Activated CD8-positive, alpha-beta T cell treated with anti-CD3 and anti-CD28 coated beads, Interleukin-2, amount 10 ng/mL, durations not matched to agents 7 days and 5 days (primary cell): ENCODE measurements around the gene PWWP2A. TPM values are rescaled to one million over a fixed set of nuclear protein-coding genes. Genes with fewer than 3 reads are reported as not detected.
A peak's percentile ranks its signal among the peaks of the same experiment; 100 is the strongest.
"Not testable (repeated sequence)": the region's sequence is repeated elsewhere in the genome, so short reads cannot be mapped to it uniquely, and the experiment has no call there.

Source experiments
- ATAC-seq: fragments of 150-1000 bp; cut with Tn5 transposase; one replicate; pipeline ENCODE4 v1.10.0; 2021; ENCODE audit warnings: moderate library complexity
- CTCF ChIA-PET: fragments of 350-600 bp; sonication (Branson Sonifier 250); formaldehyde crosslinking; loops from one replicate; lab custom pipeline; 2021; ENCODE audit warnings: antibody characterized with exemption; lab: Charles Lee
- POLR2A ChIA-PET: fragments of 350-600 bp; sonication (Branson Sonifier 250); formaldehyde crosslinking; loops from one replicate; lab custom pipeline; 2021; ENCODE audit warnings: antibody characterized with exemption; lab: Charles Lee
- DNase-seq: peaks from one replicate; pipeline ENCODE4 v3.0.0-alpha.2; 2020
- H3K27ac Mint-ChIP-seq: one replicate; pipeline ENCODE4 v1.8.0; 2021; ENCODE audit warnings: mild to moderate bottlenecking, mixed read lengths
- H3K27me3 Mint-ChIP-seq: one replicate; pipeline ENCODE4 v1.8.0; 2021; ENCODE audit warnings: low read depth, mixed read lengths
- H3K36me3 Mint-ChIP-seq: one replicate; pipeline ENCODE4 v1.8.0; 2021; ENCODE audit warnings: low read depth, mixed read lengths
- H3K4me1 Mint-ChIP-seq: one replicate; pipeline ENCODE4 v1.8.0; 2021; ENCODE audit warnings: low read depth, mixed read lengths
- H3K4me3 Mint-ChIP-seq: one replicate; pipeline ENCODE4 v1.8.0; 2021; ENCODE audit warnings: mild to moderate bottlenecking, mixed read lengths
- H3K9me3 Mint-ChIP-seq: one replicate; pipeline ENCODE4 v1.8.0; 2022; ENCODE audit warnings: mixed read lengths; ENCODE audit not compliant: insufficient read depth
- total RNA-seq, 2 experiments: library from RNA; stranded (reverse); gene quantifications; one replicate each; pipeline ENCODE4 v1.2.3, GENCODE V29; 2021

Gene PWWP2A, protein sequence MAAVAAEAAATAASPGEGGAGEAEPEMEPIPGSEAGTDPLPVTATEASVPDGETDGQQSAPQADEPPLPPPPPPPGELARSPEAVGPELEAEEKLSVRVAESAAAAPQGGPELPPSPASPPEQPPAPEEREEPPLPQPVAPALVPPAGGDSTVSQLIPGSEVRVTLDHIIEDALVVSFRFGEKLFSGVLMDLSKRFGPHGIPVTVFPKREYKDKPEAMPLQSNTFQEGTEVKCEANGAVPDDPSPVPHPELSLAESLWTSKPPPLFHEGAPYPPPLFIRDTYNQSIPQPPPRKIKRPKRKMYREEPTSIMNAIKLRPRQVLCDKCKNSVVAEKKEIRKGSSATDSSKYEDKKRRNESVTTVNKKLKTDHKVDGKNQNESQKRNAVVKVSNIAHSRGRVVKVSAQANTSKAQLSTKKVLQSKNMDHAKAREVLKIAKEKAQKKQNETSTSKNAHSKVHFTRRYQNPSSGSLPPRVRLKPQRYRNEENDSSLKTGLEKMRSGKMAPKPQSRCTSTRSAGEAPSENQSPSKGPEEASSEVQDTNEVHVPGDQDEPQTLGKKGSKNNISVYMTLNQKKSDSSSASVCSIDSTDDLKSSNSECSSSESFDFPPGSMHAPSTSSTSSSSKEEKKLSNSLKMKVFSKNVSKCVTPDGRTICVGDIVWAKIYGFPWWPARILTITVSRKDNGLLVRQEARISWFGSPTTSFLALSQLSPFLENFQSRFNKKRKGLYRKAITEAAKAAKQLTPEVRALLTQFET
- 10 to 100 TPM; 19.5 to 24.9 TPM for total RNA-seq

DNA sequence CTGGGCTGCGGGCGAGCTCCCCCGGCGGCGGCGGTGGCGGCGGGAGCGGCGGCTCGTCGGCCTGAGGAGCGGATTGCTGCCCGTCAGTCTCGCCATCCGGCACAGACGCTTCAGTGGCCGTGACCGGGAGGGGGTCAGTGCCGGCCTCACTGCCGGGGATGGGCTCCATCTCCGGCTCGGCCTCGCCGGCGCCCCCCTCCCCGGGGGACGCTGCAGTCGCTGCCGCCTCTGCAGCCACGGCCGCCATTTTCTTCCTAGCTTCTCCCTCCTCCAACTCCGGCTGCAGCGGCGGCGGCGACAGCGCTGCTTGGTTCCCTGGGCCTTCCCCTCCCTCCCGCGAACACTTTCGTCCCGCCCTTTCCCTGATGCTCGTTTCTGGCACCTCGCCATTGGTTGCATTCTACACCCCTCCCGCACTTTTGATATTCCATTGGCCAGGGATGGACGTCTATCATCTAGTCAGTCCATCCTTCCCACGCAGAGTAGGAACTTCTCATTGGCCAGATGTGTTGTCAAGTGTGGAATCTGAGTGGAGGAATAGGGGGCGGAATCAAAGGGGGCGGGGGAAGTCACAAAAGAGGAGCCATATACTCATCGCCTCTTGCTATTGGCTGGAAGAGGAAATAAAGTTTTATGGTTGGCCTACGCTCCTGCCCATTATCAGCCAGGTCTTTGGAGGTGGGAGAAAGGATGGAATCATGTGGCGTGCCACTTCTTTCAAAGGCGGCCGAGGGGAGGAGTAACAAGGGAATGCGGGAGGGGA, at the start of gene PWWP2A:
TSS of gene PWWP2A (minus strand) at position 309 of the 763 bp plus-strand sequence. CDS start at position 247, 62 bp downstream.
- Mint-ChIP-seq H3K36me3 (peaks cover 19% of the 10 kb centered on the region), H3K27ac (peak within 1 kb of the TSS; percentile 94), H3K4me3 (peak within 1 kb of the TSS; percentile 88), H3K27me3 (peaks cover 8% of the 10 kb centered on the region), H3K9me3 (no peaks in the 10 kb centered on the region), H3K4me1 (peaks cover 17% of the 10 kb centered on the region)
- DNase-seq (peak; percentile 99), ATAC-seq (peak; percentile 98)
- ChIA-PET CTCF (interaction anchor here (1.6 kb wide), 1 partner anchor 97 kb away, joined by 9 read pairs; no protein-coding TSS in a partner anchor), POLR2A (interaction anchor here (0.6 to 1.6 kb wide), 3 partner anchors 28 to 300 kb away, joined by 3 to 9 read pairs (median 3); partner anchors contain the start of gene TTC1)

DNA sequence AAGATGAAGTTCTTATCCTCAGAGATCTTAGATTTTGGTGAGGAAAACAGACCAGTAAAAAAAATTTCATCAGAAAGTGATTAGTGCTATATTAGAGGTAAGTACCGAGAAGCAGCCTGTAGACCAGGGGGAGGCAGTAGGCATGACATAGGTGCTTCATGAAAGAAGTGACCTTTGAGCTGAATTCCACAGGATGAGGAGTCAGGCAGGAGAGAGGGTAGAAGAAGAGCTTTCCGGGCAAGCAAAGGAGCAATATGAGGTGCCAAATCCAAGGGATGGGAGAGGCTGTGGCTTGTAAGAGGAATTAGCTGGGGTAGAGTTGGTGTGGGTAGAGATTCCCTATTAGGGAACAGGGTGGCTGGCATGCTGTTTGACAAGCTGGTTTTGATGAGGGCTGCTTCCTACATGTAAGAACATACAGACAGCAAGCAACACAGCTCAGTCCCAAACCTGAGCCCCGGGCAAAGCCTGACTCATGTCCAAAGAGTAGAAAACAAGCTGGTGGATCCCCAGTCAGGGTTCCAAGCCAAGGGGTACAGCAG, 48.4 kb upstream of the PWWP2A start:
- no peaks in the 10 kb centered on the region for H3K36me3 Mint-ChIP-seq
- H3K27ac Mint-ChIP-seq: no peak overlapping the region
- peaks cover 10% of the 10 kb centered on the region for H3K4me1 Mint-ChIP-seq
- no peaks in the 10 kb centered on the region for H3K9me3 Mint-ChIP-seq
- POLR2A ChIA-PET: no interaction called here
- DNase-seq (no peak), ATAC-seq (no peak)
- CTCF ChIA-PET: no interaction called here
- H3K4me3 Mint-ChIP-seq: no peak overlapping the region
- peaks cover 13% of the 10 kb centered on the region for H3K27me3 Mint-ChIP-seq

- H3K27me3 Mint-ChIP-seq: peaks cover 13% of the 10 kb centered on the region
- ATAC-seq: no peak
These were observed 47.8 kb upstream of the PWWP2A start for GRCh38 chr5:160166973-160167623.

GRCh38 chr5:160166069-160166972, 47.1 kb upstream of the PWWP2A start:
- H3K4me1 Mint-ChIP-seq: peaks cover 10% of the 10 kb centered on the region
- POLR2A ChIA-PET: no interaction called here
- no peak for ATAC-seq
- H3K27ac Mint-ChIP-seq: no peak overlapping the region
- peaks cover 13% of the 10 kb centered on the region for H3K27me3 Mint-ChIP-seq
- H3K9me3 Mint-ChIP-seq: no peaks in the 10 kb centered on the region
- no peaks in the 10 kb centered on the region for H3K36me3 Mint-ChIP-seq
- H3K4me3 Mint-ChIP-seq: no peak overlapping the region
- DNase-seq: no peak
- CTCF ChIA-PET: interaction anchor here (0.7 kb wide), 1 partner anchor 145 kb away, joined by 3 read pairs; no protein-coding TSS in a partner anchor

More at GRCh38 chr5:160166973-160167623, 47.8 kb upstream of the PWWP2A start:
- H3K27ac Mint-ChIP-seq: no peak overlapping the region
- ChIA-PET CTCF (no interaction called here), POLR2A (no interaction called here)
- no peaks in the 10 kb centered on the region for H3K9me3 Mint-ChIP-seq
- no peak for DNase-seq
- peaks cover 10% of the 10 kb centered on the region for H3K4me1 Mint-ChIP-seq
- no peaks in the 10 kb centered on the region for H3K36me3 Mint-ChIP-seq
- H3K4me3 Mint-ChIP-seq: no peak overlapping the region

DNA sequence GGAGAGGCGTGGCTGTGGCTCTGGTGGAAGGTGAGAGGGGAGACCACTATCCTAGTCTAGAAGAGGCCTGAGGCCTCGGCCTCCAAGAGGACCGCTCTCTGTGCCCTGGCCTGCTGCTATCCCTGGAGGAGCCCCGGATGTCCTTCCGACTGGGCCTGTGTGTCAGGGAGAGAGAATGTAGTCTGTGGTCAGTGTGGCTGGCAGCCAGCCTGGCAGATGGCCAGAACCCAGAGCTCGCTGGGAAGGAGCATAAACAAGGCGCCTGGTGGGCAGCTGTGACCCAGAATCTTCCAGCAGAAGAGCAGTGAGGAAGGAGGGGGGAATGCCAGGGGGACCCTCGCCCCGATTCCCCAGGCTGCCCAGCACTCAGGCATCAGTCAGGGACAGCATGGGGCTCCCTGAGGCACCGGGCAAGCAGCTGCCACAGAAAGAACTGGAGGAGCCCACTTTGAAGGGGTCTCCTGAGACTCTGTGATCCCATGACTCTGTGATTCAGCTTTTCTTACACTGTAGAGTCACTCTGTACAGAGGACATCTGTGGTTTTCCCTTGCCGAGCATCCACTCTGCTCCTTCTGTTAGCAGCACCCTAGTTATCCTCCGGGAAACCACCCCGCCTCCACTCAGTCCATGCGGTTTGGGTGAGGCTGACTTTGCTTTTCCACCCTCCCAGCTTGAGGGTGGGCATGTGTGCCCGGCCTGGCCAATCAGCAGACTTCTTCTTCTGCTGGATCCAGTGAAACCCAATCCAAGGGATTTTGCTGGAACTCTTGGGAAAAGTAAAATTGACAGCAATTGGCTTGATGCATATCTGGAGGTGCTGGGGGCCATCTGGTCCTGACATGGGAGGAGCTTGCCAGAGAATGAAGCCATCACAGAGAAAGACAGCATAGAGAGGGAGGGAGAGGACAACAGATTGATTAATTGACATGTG, 46.2 kb upstream of the PWWP2A start:
- Mint-ChIP-seq H3K4me1 (peaks cover 10% of the 10 kb centered on the region), H3K27me3 (peaks cover 13% of the 10 kb centered on the region), H3K27ac (no peak overlapping the region), H3K4me3 (no peak overlapping the region), H3K36me3 (no peaks in the 10 kb centered on the region), H3K9me3 (no peaks in the 10 kb centered on the region)
- ATAC-seq (peak; percentile 42), DNase-seq (no peak)
- ChIA-PET CTCF (interaction anchor here (0.7 kb wide), 1 partner anchor 144 kb away, joined by 3 read pairs; no protein-coding TSS in a partner anchor), POLR2A (no interaction called here)

- H3K4me3 Mint-ChIP-seq: no peak overlapping the region
- CTCF ChIA-PET: no interaction called here
These were observed 43.7 kb upstream of the PWWP2A start for GRCh38 chr5:160162910-160163309.

DNA sequence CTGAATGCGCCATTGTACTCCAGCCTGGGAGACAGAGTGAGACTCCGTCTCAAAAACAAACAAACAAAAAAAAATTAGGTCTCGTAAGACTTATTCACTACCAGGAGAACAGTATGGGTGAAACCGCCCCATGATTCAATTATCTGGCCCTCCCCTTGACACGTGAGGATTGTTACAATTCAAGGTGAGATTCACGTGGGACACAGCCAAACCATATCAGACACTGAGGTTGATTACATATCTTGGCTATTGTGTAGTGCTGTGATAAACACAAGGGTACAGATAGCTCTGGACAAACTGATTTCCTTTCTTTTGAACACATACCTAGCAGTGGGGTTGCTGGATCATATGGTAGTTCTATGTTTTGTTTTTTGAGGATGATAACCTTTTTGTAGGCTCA, 42.4 kb upstream of the PWWP2A start:
- peaks cover 10% of the 10 kb centered on the region for H3K4me1 Mint-ChIP-seq
- DNase-seq (no peak), ATAC-seq (no peak)
- no peak overlapping the region for H3K27ac Mint-ChIP-seq
- H3K9me3 Mint-ChIP-seq: no peaks in the 10 kb centered on the region
- peaks cover 5% of the 10 kb centered on the region for H3K27me3 Mint-ChIP-seq
- no peak overlapping the region for H3K4me3 Mint-ChIP-seq
- H3K36me3 Mint-ChIP-seq: no peaks in the 10 kb centered on the region
- POLR2A ChIA-PET: interaction anchor here (0.6 kb wide), 1 partner anchor 57 kb away, joined by 4 read pairs; no protein-coding TSS in a partner anchor
- CTCF ChIA-PET: no interaction called here

More at GRCh38 chr5:160162910-160163309, 43.7 kb upstream of the PWWP2A start:
- no peak for DNase-seq
- ATAC-seq: no peak
- POLR2A ChIA-PET: no interaction called here
- no peaks in the 10 kb centered on the region for H3K36me3 Mint-ChIP-seq
- H3K27ac Mint-ChIP-seq: no peak overlapping the region
- H3K9me3 Mint-ChIP-seq: no peaks in the 10 kb centered on the region
- H3K4me1 Mint-ChIP-seq: peaks cover 10% of the 10 kb centered on the region
- peaks cover 13% of the 10 kb centered on the region for H3K27me3 Mint-ChIP-seq

GRCh38 chr5:160160875-160161274, 41.6 kb upstream of the PWWP2A start:
- H3K9me3 Mint-ChIP-seq, H3K27ac Mint-ChIP-seq, DNase-seq, H3K27me3 Mint-ChIP-seq, CTCF ChIA-PET, H3K36me3 Mint-ChIP-seq, H3K4me3 Mint-ChIP-seq, ATAC-seq, POLR2A ChIA-PET: not testable (repeated sequence)
- H3K4me1 Mint-ChIP-seq: peaks cover 10% of the 10 kb centered on the region

DNA sequence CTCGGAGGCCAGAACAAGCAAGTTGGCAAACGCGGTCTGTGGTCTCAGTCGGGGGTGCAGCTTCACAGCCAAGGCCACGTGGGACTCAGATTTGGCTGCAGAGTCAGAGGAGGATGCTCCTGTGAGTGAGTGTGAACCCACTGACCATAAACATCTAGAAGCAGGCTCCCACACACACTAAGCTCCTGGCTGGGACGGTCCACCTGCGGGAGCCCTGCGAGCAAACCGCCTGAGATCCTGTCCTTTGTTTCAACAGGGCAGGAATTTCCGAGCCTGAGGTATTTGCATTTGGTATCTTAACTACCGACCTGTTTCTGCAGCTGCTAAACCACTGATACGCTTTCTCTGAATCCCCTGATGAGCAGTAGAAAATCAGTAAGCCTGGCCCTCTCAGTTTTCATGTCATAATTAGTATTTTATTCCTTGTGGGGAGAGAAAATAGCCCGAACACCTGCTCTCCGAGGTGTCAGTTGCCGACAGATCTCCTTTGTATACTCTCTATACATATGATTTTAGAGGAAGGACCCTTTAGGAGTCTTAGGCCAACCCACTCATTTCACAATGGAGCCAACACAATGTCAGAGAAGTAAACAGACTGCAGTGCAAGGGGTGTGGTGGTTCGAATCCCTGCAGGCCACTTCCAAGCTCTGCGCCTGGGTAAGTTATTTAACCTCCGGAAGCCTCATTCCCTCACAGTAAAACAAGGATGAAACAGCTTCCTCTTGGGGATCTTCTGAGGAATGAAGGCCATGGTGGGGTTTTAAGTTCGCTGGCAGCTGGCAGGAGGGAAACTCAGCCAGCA, 40.9 kb upstream of the PWWP2A start:
- Mint-ChIP-seq H3K36me3 (no peaks in the 10 kb centered on the region), H3K9me3 (no peaks in the 10 kb centered on the region), H3K4me1 (peaks cover 6% of the 10 kb centered on the region), H3K27ac (no peak overlapping the region), H3K27me3 (no peaks in the 10 kb centered on the region), H3K4me3 (no peak overlapping the region)
- ChIA-PET CTCF (no interaction called here), POLR2A (no interaction called here)
- DNase-seq (no peak), ATAC-seq (no peak)
